Karpas-422 (cell line): ENCODE data around the gene MYO5C. TPM values are rescaled to one million over a fixed set of nuclear protein-coding genes. Genes with fewer than 3 reads are reported as not detected.

Experiments
- DNase-seq: peaks from one replicate; pipeline ENCODE4 v3.0.0-alpha.2; 2015
- H2AFZ ChIP-seq: fragments of 200-600 bp; sonication (generic); 2 replicates; pipeline ENCODE4 v1.6.1; 2014; ENCODE audit warnings: antibody characterized with exemption, low read length, mixed read lengths
- H3K27ac ChIP-seq: fragments of 200-600 bp; sonication (generic); 2 replicates; pipeline ENCODE4 v1.5.1; 2014; ENCODE audit warnings: mild to moderate bottlenecking, low read length, moderate library complexity
- H3K27me3 ChIP-seq: fragments of 200-600 bp; sonication (generic); 2 replicates; pipeline ENCODE4 v1.6.1; 2014; ENCODE audit warnings: low read length, mixed read lengths
- H3K36me3 ChIP-seq: fragments of 200-600 bp; sonication (generic); 2 replicates; pipeline ENCODE4 v1.6.1; 2014; ENCODE audit warnings: low read length, mixed read lengths; ENCODE audit not compliant: insufficient read depth
- H3K4me1 ChIP-seq: fragments of 200-600 bp; sonication (generic); 2 replicates; pipeline ENCODE4 v1.6.1; 2014; ENCODE audit warnings: mild to moderate bottlenecking, low read length, mixed read lengths
- H3K4me2 ChIP-seq: fragments of 200-600 bp; sonication (generic); 2 replicates; pipeline ENCODE4 v1.6.1; 2014; ENCODE audit warnings: low read length, low read depth, mild to moderate bottlenecking; ENCODE audit not compliant: poor library complexity, severe bottlenecking
- H3K4me3 ChIP-seq: fragments of 200-600 bp; sonication (generic); 2 replicates; pipeline ENCODE4 v1.5.1; 2014; ENCODE audit warnings: mild to moderate bottlenecking, antibody characterized with exemption, low read length, mixed read lengths
- H3K79me2 ChIP-seq: fragments of 200-600 bp; sonication (generic); 2 replicates; pipeline ENCODE4 v1.6.1; 2014; ENCODE audit warnings: mild to moderate bottlenecking, low read length, mixed read lengths
- H3K9ac ChIP-seq: fragments of 200-600 bp; sonication (generic); 2 replicates; pipeline ENCODE4 v1.6.0; 2014; ENCODE audit warnings: low read length
- H3K9me2 ChIP-seq: fragments of 200-600 bp; sonication (generic), shearing (Covaris generic); replicated peaks from 2 replicates; pipeline ENCODE4 v1.6.0; 2014; ENCODE audit warnings: mild to moderate bottlenecking, low read length, moderate library complexity; ENCODE audit not compliant: insufficient read depth
- H3K9me3 ChIP-seq: fragments of 300-700, 200-600 bp; sonication (generic); 2 replicates; pipeline ENCODE4 v1.6.1; 2014; ENCODE audit warnings: low read length, mixed read lengths
- H4K20me1 ChIP-seq: fragments of 200-600 bp; sonication (generic); 2 replicates; pipeline ENCODE4 v1.6.1; 2014; ENCODE audit warnings: mild to moderate bottlenecking, antibody characterized with exemption, low read length, low read depth; ENCODE audit not compliant: insufficient read depth
- total RNA-seq: library from RNA; depleted of rRNA; stranded (reverse); fragments of >200 nt; shearing (Covaris generic); gene quantifications from 2 replicates; pipeline ENCODE4 v1.2.3, GENCODE V29; 2014; ENCODE audit warnings: low replicate concordance

Gene MYO5C
- total RNA-seq, 1 experiment from 2014 or later = 0.22 TPM

- Histone ChIP-seq H3K4me3 (no peak overlapping the region), H3K9ac (no peak overlapping the region), H3K27me3 (no peaks in the 10 kb centered on the region), H3K4me2 (no peak overlapping the region), H3K36me3 (no peaks in the 10 kb centered on the region), H2AFZ (no peak overlapping the region), H3K4me1 (no peaks in the 10 kb centered on the region), H3K79me2 (no peaks in the 10 kb centered on the region), H3K9me2 (no peaks in the 10 kb centered on the region), H3K27ac (no peak overlapping the region), H3K9me3 (no peaks in the 10 kb centered on the region), H4K20me1 (no peaks in the 10 kb centered on the region)
- DNase-seq = no peak
These were observed 15.1 kb downstream of the MYO5C start for GRCh38 chr15:52280326-52281084.

DNA sequence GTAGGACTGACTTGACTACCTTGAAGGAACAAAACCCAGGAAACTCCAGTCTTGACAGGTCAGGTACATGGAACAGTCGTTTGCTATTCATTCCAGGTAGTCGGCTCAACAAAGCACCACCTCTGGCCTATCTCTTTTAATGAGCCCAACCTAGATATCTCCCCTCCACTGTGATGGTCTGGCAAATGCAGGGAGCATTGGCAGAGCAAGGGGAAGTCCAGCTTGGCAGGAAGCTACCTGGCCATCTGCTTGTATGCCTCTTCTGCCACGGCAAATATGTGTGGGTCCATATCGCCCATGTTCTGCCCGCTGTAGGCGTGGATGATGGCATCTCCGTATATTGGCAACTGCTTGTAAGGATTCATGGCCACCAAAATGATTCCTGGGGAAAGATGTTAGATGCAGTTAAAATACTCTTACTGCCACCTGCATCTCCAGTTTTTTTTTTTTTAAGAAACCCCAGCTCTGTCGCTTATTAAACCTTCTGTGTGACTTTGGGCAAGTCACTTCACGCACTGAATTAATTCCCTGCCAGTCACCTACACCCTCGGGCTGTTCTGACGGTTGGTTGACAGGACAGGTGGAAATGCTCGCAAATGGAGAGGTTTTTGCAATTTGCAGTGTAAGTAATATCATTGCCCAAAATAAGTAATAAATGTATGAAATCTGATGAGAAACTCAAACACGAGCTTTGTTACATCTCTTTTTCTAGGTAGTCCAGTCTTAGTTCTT is 16.8 kb downstream of the MYO5C start:
- H4K20me1 ChIP-seq = no peaks in the 10 kb centered on the region
- no peaks in the 10 kb centered on the region for H3K36me3 ChIP-seq
- no peak overlapping the region for H3K27ac ChIP-seq
- no peaks in the 10 kb centered on the region for H3K79me2 ChIP-seq
- no peak overlapping the region for H2AFZ ChIP-seq
- H3K27me3 ChIP-seq = no peaks in the 10 kb centered on the region
- DNase-seq = no peak
- H3K4me1 ChIP-seq = no peaks in the 10 kb centered on the region
- H3K4me2 ChIP-seq = no peak overlapping the region
- no peak overlapping the region for H3K4me3 ChIP-seq
- H3K9me3 ChIP-seq = no peaks in the 10 kb centered on the region
- no peaks in the 10 kb centered on the region for H3K9me2 ChIP-seq
- no peak overlapping the region for H3K9ac ChIP-seq

DNA sequence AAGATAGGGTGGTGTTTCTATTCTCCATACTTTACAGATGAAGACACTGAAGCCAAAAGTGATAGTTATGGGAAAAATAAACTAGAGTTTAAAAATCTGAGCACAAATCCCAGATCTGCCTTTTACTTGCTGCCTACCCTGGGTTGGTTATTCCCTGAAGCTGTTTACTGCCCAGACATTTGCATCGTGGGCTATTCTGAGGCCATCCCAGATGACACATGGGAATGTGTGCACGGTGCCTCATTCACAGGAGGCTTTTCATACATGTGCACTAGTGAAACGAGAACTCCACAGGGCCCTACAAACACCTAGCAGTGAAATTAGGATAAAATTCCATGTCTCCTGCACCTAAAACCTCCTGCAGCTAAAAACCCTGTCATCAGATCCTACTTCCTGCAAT is 17.5 kb downstream of the MYO5C start:
- no peak for DNase-seq
- H2AFZ ChIP-seq = no peak overlapping the region
- H3K79me2 ChIP-seq = no peaks in the 10 kb centered on the region
- H3K27ac ChIP-seq = no peak overlapping the region
- no peak overlapping the region for H3K4me2 ChIP-seq
- no peak overlapping the region for H3K9ac ChIP-seq
- no peaks in the 10 kb centered on the region for H3K9me3 ChIP-seq
- H3K9me2 ChIP-seq = no peaks in the 10 kb centered on the region
- H3K36me3 ChIP-seq = no peaks in the 10 kb centered on the region
- H3K4me1 ChIP-seq = no peaks in the 10 kb centered on the region
- no peak overlapping the region for H3K4me3 ChIP-seq
- H3K27me3 ChIP-seq = no peaks in the 10 kb centered on the region
- no peaks in the 10 kb centered on the region for H4K20me1 ChIP-seq

DNA sequence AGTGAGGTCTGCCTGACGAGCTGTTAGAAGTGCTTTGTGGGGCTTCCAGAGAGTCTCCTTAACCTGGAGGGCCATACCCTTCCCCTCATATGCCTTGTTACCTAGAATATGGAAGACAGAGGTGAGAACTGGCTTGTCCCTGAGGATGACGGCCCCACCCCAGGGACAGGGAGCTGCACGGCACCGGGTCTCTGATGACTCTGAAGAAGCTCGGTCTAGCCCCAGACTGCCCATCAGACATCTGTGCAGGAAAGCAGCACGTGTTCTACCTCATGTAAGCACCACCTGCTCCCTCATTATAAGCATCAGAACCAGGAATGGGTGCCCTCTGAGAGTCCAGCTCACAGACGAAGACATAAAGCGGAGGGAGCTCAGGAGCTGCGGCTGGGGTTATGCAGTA is 18.0 kb downstream of the MYO5C start:
- Histone ChIP-seq H3K4me1 (no peaks in the 10 kb centered on the region), H4K20me1 (no peaks in the 10 kb centered on the region), H3K27me3 (no peaks in the 10 kb centered on the region), H3K36me3 (no peaks in the 10 kb centered on the region), H2AFZ (no peak overlapping the region), H3K9ac (no peak overlapping the region), H3K9me2 (no peaks in the 10 kb centered on the region), H3K9me3 (no peaks in the 10 kb centered on the region), H3K4me2 (no peak overlapping the region), H3K79me2 (no peaks in the 10 kb centered on the region), H3K4me3 (no peak overlapping the region), H3K27ac (no peak overlapping the region)
- DNase-seq = no peak

- Histone ChIP-seq H3K4me3 (no peak overlapping the region), H3K27ac (no peak overlapping the region), H3K4me1 (no peaks in the 10 kb centered on the region), H3K27me3 (no peaks in the 10 kb centered on the region), H2AFZ (no peak overlapping the region), H3K9me3 (no peaks in the 10 kb centered on the region), H3K36me3 (no peaks in the 10 kb centered on the region), H4K20me1 (no peaks in the 10 kb centered on the region), H3K79me2 (no peaks in the 10 kb centered on the region), H3K9ac (no peak overlapping the region), H3K4me2 (no peak overlapping the region), H3K9me2 (no peaks in the 10 kb centered on the region)
- no peak for DNase-seq
These were observed 19.3 kb downstream of the MYO5C start for GRCh38 chr15:52276256-52276770.

- Histone ChIP-seq H3K9me2 (no peaks in the 10 kb centered on the region), H3K4me3 (no peak overlapping the region), H3K4me2 (no peak overlapping the region), H3K36me3 (no peaks in the 10 kb centered on the region), H3K9me3 (no peaks in the 10 kb centered on the region), H3K9ac (no peak overlapping the region), H4K20me1 (no peaks in the 10 kb centered on the region), H3K4me1 (peaks cover 6% of the 10 kb centered on the region), H3K27me3 (no peaks in the 10 kb centered on the region), H3K79me2 (no peaks in the 10 kb centered on the region), H2AFZ (no peak overlapping the region), H3K27ac (no peak overlapping the region)
- no peak for DNase-seq
These were observed 31.9 kb downstream of the MYO5C start for GRCh38 chr15:52263563-52264282.

GRCh38 chr15:52262364-52262763 is 33.2 kb downstream of the MYO5C start:
- H3K4me1 ChIP-seq = peaks cover 6% of the 10 kb centered on the region
- H3K9me3 ChIP-seq = no peaks in the 10 kb centered on the region
- no peak for DNase-seq
- H3K27me3 ChIP-seq = no peaks in the 10 kb centered on the region
- no peaks in the 10 kb centered on the region for H3K36me3 ChIP-seq
- no peak overlapping the region for H2AFZ ChIP-seq
- no peak overlapping the region for H3K4me3 ChIP-seq
- no peaks in the 10 kb centered on the region for H3K9me2 ChIP-seq
- no peaks in the 10 kb centered on the region for H3K79me2 ChIP-seq
- no peaks in the 10 kb centered on the region for H4K20me1 ChIP-seq
- no peak overlapping the region for H3K4me2 ChIP-seq
- H3K27ac ChIP-seq = no peak overlapping the region
- H3K9ac ChIP-seq = no peak overlapping the region
